SU-DHL-6 (cell line): ENCODE results near the gene TBC1D16.

ENCODE experiments used
- H2AFZ ChIP-seq: fragments of 200-600 bp; sonication (generic); 2 replicates; pipeline ENCODE4 v1.6.1; 2014; ENCODE audit warnings: low read depth, mild to moderate bottlenecking, moderate library complexity, mixed read lengths, antibody characterized with exemption, low read length; ENCODE audit not compliant: severe bottlenecking
- H3F3A ChIP-seq: fragments of 200-600 bp; shearing (Covaris generic); 2 replicates; pipeline ENCODE4 v1.6.0; 2016; ENCODE audit warnings: antibody characterized with exemption, mild to moderate bottlenecking; ENCODE audit not compliant: insufficient read depth
- H3K27ac ChIP-seq: fragments of 200-600 bp; sonication (generic); 2 replicates; pipeline ENCODE4 v1.5.1; 2016; ENCODE audit warnings: low read depth, mild to moderate bottlenecking, low read length, moderate library complexity, mixed read lengths
- H3K27me3 ChIP-seq: fragments of 200-600 bp; sonication (generic), shearing (Covaris generic); 2 replicates; pipeline ENCODE4 v1.6.0; 2014; ENCODE audit warnings: mild to moderate bottlenecking, low read length
- H3K36me3 ChIP-seq: fragments of 200-600 bp; sonication (generic); 2 replicates; pipeline ENCODE4 v1.6.1; 2014; ENCODE audit warnings: mild to moderate bottlenecking, low read length, mixed read lengths
- H3K4me2 ChIP-seq: fragments of 300-600, 200-600 bp; shearing (Covaris generic), sonication (generic); 2 replicates; pipeline ENCODE4 v1.6.0; 2014; ENCODE audit warnings: low read length, low read depth, mild to moderate bottlenecking; ENCODE audit not compliant: poor library complexity, severe bottlenecking
- H3K4me3 ChIP-seq: fragments of 200-600 bp; sonication (generic); 2 replicates; pipeline ENCODE4 v1.5.1; 2014; ENCODE audit warnings: antibody characterized with exemption, low read length, mild to moderate bottlenecking, mixed read lengths; ENCODE audit not compliant: insufficient read depth, poor library complexity, severe bottlenecking
- H3K79me2 ChIP-seq: fragments of 200-600 bp; sonication (generic); 2 replicates; pipeline ENCODE4 v1.6.1; 2014; ENCODE audit warnings: mild to moderate bottlenecking, low read length, moderate library complexity; ENCODE audit not compliant: insufficient read depth
- H3K9ac ChIP-seq: fragments of 200-600 bp; sonication (generic); 2 replicates; pipeline ENCODE4 v1.7.0; 2014; ENCODE audit warnings: mild to moderate bottlenecking, low read length
- H3K9me2 ChIP-seq: fragments of 200-600 bp; sonication (generic); replicated peaks from 2 replicates; pipeline ENCODE4 v1.6.1; 2014; ENCODE audit warnings: low read length; ENCODE audit not compliant: insufficient read depth
- H3K9me3 ChIP-seq: fragments of 200-600 bp; sonication (generic); 2 replicates; pipeline ENCODE4 v1.6.1; 2014; ENCODE audit warnings: low read length, mixed read lengths; ENCODE audit not compliant: insufficient read depth
- H4K20me1 ChIP-seq: fragments of 200-600 bp; sonication (generic); 2 replicates; pipeline ENCODE4 v1.6.1; 2014; ENCODE audit warnings: low read depth, mild to moderate bottlenecking, antibody characterized with exemption, low read length, moderate library complexity, mixed read lengths
- EZH2phosphoT487 ChIP-seq: fragments of 200-600 bp; sonication (generic), shearing (Covaris generic); conservative IDR thresholded peaks from 2 replicates; pipeline ENCODE4 v1.6.1; 2018; ENCODE audit warnings: mild to moderate bottlenecking, antibody characterized with exemption, low read length, moderate library complexity, mixed read lengths
- TF ChIP-seq, protein P1 (sequence below): fragments of 200-600 bp; sonication (generic); IDR thresholded peaks from one replicate; pipeline ENCODE4 v1.5.1; 2017; ENCODE audit warnings: antibody characterized with exemption, mild to moderate bottlenecking, low read length, moderate library complexity; ENCODE audit not compliant: insufficient read depth, poor library complexity, severe bottlenecking

TBC1D16 gene

DNA sequence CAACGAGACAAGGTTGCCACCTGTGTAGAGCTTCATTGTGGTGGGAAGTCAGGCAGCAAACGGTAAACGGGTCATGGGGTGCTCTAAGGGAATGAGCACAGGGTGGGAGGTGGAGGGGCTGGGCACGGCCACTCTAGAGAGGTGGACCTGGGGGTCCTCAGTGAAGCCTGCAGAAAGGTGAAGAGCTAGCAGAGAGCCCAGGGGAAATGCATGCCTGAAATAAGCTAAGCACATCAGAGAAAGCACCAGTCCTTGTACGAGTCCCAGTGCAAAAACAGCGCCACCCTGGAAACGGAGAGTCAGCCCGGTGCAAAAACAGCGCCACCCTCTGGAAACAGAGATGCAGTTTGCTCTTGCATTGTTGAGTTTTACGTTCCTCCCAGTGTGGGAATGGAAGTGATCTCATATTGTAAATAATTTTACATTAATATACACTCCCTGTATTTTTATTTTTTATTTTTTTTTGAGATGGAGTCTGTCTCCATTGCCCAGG is 65.0 kb downstream of the TBC1D16 start:
- Histone ChIP-seq H3K9me3 (no peaks in the 10 kb centered on the region), H3K79me2 (no peaks in the 10 kb centered on the region), H2AFZ (no peak overlapping the region), H3K4me3 (no peak overlapping the region), H4K20me1 (no peaks in the 10 kb centered on the region), H3K4me2 (no peak overlapping the region), H3K36me3 (no peaks in the 10 kb centered on the region), H3K27me3 (no peaks in the 10 kb centered on the region), H3K27ac (no peak overlapping the region), H3K9me2 (no peaks in the 10 kb centered on the region), H3F3A (no peaks in the 10 kb centered on the region), H3K9ac (no peak overlapping the region)
- no peak for TF ChIP-seq EZH2phosphoT487
- TF ChIP-seq, protein P1, sequence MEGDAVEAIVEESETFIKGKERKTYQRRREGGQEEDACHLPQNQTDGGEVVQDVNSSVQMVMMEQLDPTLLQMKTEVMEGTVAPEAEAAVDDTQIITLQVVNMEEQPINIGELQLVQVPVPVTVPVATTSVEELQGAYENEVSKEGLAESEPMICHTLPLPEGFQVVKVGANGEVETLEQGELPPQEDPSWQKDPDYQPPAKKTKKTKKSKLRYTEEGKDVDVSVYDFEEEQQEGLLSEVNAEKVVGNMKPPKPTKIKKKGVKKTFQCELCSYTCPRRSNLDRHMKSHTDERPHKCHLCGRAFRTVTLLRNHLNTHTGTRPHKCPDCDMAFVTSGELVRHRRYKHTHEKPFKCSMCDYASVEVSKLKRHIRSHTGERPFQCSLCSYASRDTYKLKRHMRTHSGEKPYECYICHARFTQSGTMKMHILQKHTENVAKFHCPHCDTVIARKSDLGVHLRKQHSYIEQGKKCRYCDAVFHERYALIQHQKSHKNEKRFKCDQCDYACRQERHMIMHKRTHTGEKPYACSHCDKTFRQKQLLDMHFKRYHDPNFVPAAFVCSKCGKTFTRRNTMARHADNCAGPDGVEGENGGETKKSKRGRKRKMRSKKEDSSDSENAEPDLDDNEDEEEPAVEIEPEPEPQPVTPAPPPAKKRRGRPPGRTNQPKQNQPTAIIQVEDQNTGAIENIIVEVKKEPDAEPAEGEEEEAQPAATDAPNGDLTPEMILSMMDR = peak; percentile 38

GRCh38 chr17:79969906-79970305 is 65.8 kb downstream of the TBC1D16 start:
- no peak overlapping the region for H2AFZ ChIP-seq
- no peaks in the 10 kb centered on the region for H3K36me3 ChIP-seq
- TF ChIP-seq EZH2phosphoT487 = no peak
- TF ChIP-seq, protein P1 = no peak
- H3K79me2 ChIP-seq = no peaks in the 10 kb centered on the region
- no peaks in the 10 kb centered on the region for H4K20me1 ChIP-seq
- no peaks in the 10 kb centered on the region for H3K9me3 ChIP-seq
- H3K27ac ChIP-seq = no peak overlapping the region
- H3F3A ChIP-seq = no peaks in the 10 kb centered on the region
- no peaks in the 10 kb centered on the region for H3K27me3 ChIP-seq
- no peak overlapping the region for H3K4me2 ChIP-seq
- H3K9me2 ChIP-seq = no peaks in the 10 kb centered on the region
- H3K9ac ChIP-seq = no peak overlapping the region
- H3K4me3 ChIP-seq = no peak overlapping the region

- H3K36me3 ChIP-seq = no peaks in the 10 kb centered on the region
- H3K9me2 ChIP-seq = no peaks in the 10 kb centered on the region
- H3K4me3 ChIP-seq = no peak overlapping the region
- no peak overlapping the region for H3K4me2 ChIP-seq
- TF ChIP-seq, protein P1 = no peak
- no peak for TF ChIP-seq EZH2phosphoT487
- no peaks in the 10 kb centered on the region for H3K9me3 ChIP-seq
- H4K20me1 ChIP-seq = no peaks in the 10 kb centered on the region
- no peak overlapping the region for H3K27ac ChIP-seq
- no peaks in the 10 kb centered on the region for H3F3A ChIP-seq
- no peak overlapping the region for H2AFZ ChIP-seq
- H3K9ac ChIP-seq = no peak overlapping the region
- H3K27me3 ChIP-seq = no peaks in the 10 kb centered on the region
- no peaks in the 10 kb centered on the region for H3K79me2 ChIP-seq
Observed at GRCh38 chr17:79968116-79968515, 67.6 kb downstream of the TBC1D16 start.
